Measurements from ENCODE around the gene CTSA.

GRCh38 chr20:45887346-45887715 is 3.8 kb upstream of the CTSA start, which contains the start of gene SPATA25:
- TF ChIP-seq, protein P1, sequence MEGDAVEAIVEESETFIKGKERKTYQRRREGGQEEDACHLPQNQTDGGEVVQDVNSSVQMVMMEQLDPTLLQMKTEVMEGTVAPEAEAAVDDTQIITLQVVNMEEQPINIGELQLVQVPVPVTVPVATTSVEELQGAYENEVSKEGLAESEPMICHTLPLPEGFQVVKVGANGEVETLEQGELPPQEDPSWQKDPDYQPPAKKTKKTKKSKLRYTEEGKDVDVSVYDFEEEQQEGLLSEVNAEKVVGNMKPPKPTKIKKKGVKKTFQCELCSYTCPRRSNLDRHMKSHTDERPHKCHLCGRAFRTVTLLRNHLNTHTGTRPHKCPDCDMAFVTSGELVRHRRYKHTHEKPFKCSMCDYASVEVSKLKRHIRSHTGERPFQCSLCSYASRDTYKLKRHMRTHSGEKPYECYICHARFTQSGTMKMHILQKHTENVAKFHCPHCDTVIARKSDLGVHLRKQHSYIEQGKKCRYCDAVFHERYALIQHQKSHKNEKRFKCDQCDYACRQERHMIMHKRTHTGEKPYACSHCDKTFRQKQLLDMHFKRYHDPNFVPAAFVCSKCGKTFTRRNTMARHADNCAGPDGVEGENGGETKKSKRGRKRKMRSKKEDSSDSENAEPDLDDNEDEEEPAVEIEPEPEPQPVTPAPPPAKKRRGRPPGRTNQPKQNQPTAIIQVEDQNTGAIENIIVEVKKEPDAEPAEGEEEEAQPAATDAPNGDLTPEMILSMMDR (IDR thresholded peaks at IDR 0.05; ENCODE audit: poor library complexity) = no peak
- no peak for TF ChIP-seq EZH2 (IDR thresholded peaks at IDR 0.05; ENCODE audit: borderline replicate concordance)

Data from hepatocyte (in vitro differentiated cells).